GM12878 (cell line): ENCODE data around the gene ACVR1. TPM values are rescaled to one million over a fixed set of nuclear protein-coding genes. Genes with fewer than 3 reads are reported as not detected.

Source experiments
- ATAC-seq: fragments of 200-7000 bp; cut with Tn5 transposase; 3 replicates; pipeline ENCODE4 v1.9.1; 2020; ENCODE audit warnings: mild to moderate bottlenecking, moderate library complexity
- BruUV-seq: library from RNA; stranded (reverse); fragments of 400-500 nt; replicated peaks from 2 replicates; lab custom pipeline; 2021; lab: Mats Ljungman, UMichigan
- CTCF ChIA-PET: fragments of 300-600 bp; sonication (Branson Sonifier 250); formaldehyde crosslinking; extraction: SDS; loops from one replicate; lab custom pipeline; 2021; ENCODE audit warnings: inconsistent platforms; lab: Yijun Ruan, JAX
- POLR2A ChIA-PET: fragments of 350-600 bp; formaldehyde crosslinking; extraction: SDS; loops from one replicate; lab custom pipeline; 2021; ENCODE audit warnings: inconsistent platforms; lab: Charles Lee
- RAD21 ChIA-PET: fragments of 300-600 bp; sonication (Branson Sonifier 250); formaldehyde crosslinking; loops from one replicate; lab custom pipeline; 2023; ENCODE audit warnings: antibody characterized with exemption; ENCODE audit not compliant: unreplicated experiment; lab: Charles Lee
- SMC1A ChIA-PET: fragments of 300-600 bp; sonication (Branson Sonifier 250); formaldehyde crosslinking; loops from one replicate; lab custom pipeline; 2023; ENCODE audit not compliant: unreplicated experiment, uncharacterized antibody; lab: Charles Lee
- DNase-seq: peaks from one replicate; pipeline ENCODE4 v3.0.0-alpha.2; 2011; ENCODE audit warnings: low read depth, low spot score
- FAIRE-seq: peaks from 3 replicates; lab custom pipeline; 2011; peaks lifted over from hg19 to GRCh38; lab: Jason Lieb, UNC
- H2AFZ ChIP-seq: 2 replicates; pipeline ENCODE4 v1.6.0; 2011; ENCODE audit warnings: low read depth, low read length, control low read depth; ENCODE audit not compliant: control insufficient read depth
- H3K27ac ChIP-seq: 2 replicates; pipeline ENCODE4 v1.5.1; 2011; ENCODE audit warnings: control low read depth; ENCODE audit not compliant: control insufficient read depth, insufficient read depth
- H3K27me3 ChIP-seq, 2 experiments: replicated peaks in 1 of 2; 2 replicates each; pipeline versions ENCODE4 v1.6.0 to v1.6.1; 2011; ENCODE audit warnings: low read length in 1 of 2; ENCODE audit not compliant: control insufficient read depth in 2 of 2, insufficient read depth in 2 of 2
- H3K36me3 ChIP-seq, 2 experiments: 2 replicates each; pipeline ENCODE4 v1.5.1; 2011; ENCODE audit warnings: low read length in 1 of 2; ENCODE audit not compliant: control insufficient read depth in 2 of 2, insufficient read depth in 2 of 2
- H3K4me1 ChIP-seq: 2 replicates; pipeline ENCODE4 v1.6.1; 2011; ENCODE audit warnings: mild to moderate bottlenecking, low read length, moderate library complexity, mixed read lengths; ENCODE audit not compliant: control insufficient read depth, insufficient read depth
- H3K4me2 ChIP-seq: 2 replicates; pipeline ENCODE4 v1.6.0; 2011; ENCODE audit warnings: control low read depth; ENCODE audit not compliant: control insufficient read depth, insufficient read depth
- H3K4me3 ChIP-seq: fragments of 200-600 bp; sonication (generic); 2 replicates; pipeline ENCODE4 v1.5.1; 2016
- H3K79me2 ChIP-seq: 2 replicates; pipeline ENCODE4 v1.6.0; 2011; ENCODE audit warnings: low read length; ENCODE audit not compliant: control insufficient read depth, insufficient read depth
- H3K9ac ChIP-seq: 2 replicates; pipeline ENCODE4 v1.8.0; 2011; ENCODE audit warnings: low read length, control low read depth, mixed read lengths; ENCODE audit not compliant: control insufficient read depth, insufficient read depth
- H3K9me3 ChIP-seq: replicated peaks from 3 replicates; pipeline ENCODE4 v1.5.1; 2011; ENCODE audit warnings: mild to moderate bottlenecking, low read length; ENCODE audit not compliant: control insufficient read depth, insufficient read depth
- H4K20me1 ChIP-seq: 2 replicates; pipeline ENCODE4 v1.6.0; 2011; ENCODE audit not compliant: control insufficient read depth, insufficient read depth
- BRCA1 ChIP-seq: IDR thresholded peaks from 2 replicates; pipeline ENCODE4 v1.6.1; 2011; ENCODE audit warnings: low read depth, low read length, improper control_type of control experiment
- CBX5 ChIP-seq: sonication (generic); IDR thresholded peaks from 2 replicates; pipeline ENCODE4 v1.6.1; 2016; ENCODE audit warnings: low read depth, moderate library complexity, mild to moderate bottlenecking, inconsistent platforms
- CHD1 ChIP-seq: IDR thresholded peaks from 2 replicates; pipeline ENCODE4 v1.6.1; 2012; ENCODE audit warnings: low read depth, low read length, improper control_type of control experiment
- E4F1 ChIP-seq: fragments of 450-650 bp; IDR thresholded peaks from 2 replicates; pipeline ENCODE4 v1.6.1; 2018; ENCODE audit warnings: borderline replicate concordance, mild to moderate bottlenecking; ENCODE audit not compliant: partially characterized antibody
- ELK1 ChIP-seq: IDR thresholded peaks from 2 replicates; pipeline ENCODE4 v1.6.1; 2012; ENCODE audit warnings: low read depth, low read length, improper control_type of control experiment
- FOS ChIP-seq: IDR thresholded peaks from 3 replicates; pipeline ENCODE4 v1.6.1; 2011; ENCODE audit warnings: borderline replicate concordance; ENCODE audit not compliant: insufficient read length; ENCODE audit errors: extremely low read depth
- HDGF ChIP-seq: fragments of 450-650 bp; IDR thresholded peaks from 2 replicates; pipeline ENCODE4 v1.6.1; 2016; ENCODE audit warnings: antibody characterized with exemption
- HSF1 ChIP-seq: fragments of 150-350 bp; IDR thresholded peaks from 2 replicates; pipeline ENCODE4 v1.6.1; 2014; ENCODE audit warnings: mild to moderate bottlenecking, low read depth, low read length
- PBX3 ChIP-seq: IDR thresholded peaks from 2 replicates; pipeline ENCODE4 v1.6.1; 2011; ENCODE audit warnings: mild to moderate bottlenecking, low read depth, low read length, moderate library complexity; ENCODE audit not compliant: insufficient replicate concordance
- REST ChIP-seq: IDR thresholded peaks from 2 replicates; pipeline ENCODE4 v1.6.1; 2012; ENCODE audit warnings: mild to moderate bottlenecking, low read depth, low read length
- SMARCA5 ChIP-seq: fragments of 450-650 bp; IDR thresholded peaks from 2 replicates; pipeline ENCODE4 v1.6.1; 2017; ENCODE audit warnings: mild to moderate bottlenecking
- TARDBP ChIP-seq: IDR thresholded peaks from 2 replicates; pipeline ENCODE4 v1.6.1; 2016; ENCODE audit warnings: borderline replicate concordance
- WGBS: methylation state at CpG from one replicate; pipeline ENCODE4 v1.1.6; 2016; ENCODE audit warnings: low lambda C conversion rate; ENCODE audit not compliant: insufficient replicate concordance, insufficient coverage; ENCODE audit errors: missing lambda C conversion rate; 5-methylcytosine and 5-hydroxymethylcytosine counted together
- in situ Hi-C: fragments of 300-500 bp; cut with MboI; formaldehyde crosslinking; loops from 9 replicates; pipeline ENCODE4 v1.14.3; 2018; ENCODE audit warnings: mixed read lengths
- intact Hi-C: fragments of 100-400 bp; cut with micrococcal nuclease; formaldehyde crosslinking; loops from one replicate; pipeline ENCODE4 v1.14.2; 2022; ENCODE audit not compliant: unreplicated experiment
- polyA plus RNA-seq, 11 experiments: library from polyadenylated mRNA; depleted of rRNA in 4 of 11; unstranded in 6 of 11; stranded (reverse) in 5 of 11; fragments of >200 nt; fragmentation: Nextera tagmentation in 4 of 11; fragmentation: Illumina TruSeq in 1 of 11; extraction: Ambion mirVana in 4 of 11; extraction: Trizol in 1 of 11; gene quantifications; 1 replicate in 1 of 11; 2 replicates in 10 of 11; pipeline versions ENCODE4 v1.2.1 to v1.2.3, GENCODE V29; 2011 to 2016; ENCODE audit warnings: inconsistent platforms in 2 of 11, missing spikeins in 2 of 11, low read depth in 1 of 11
- total RNA-seq, 4 experiments: library from RNA; depleted of rRNA in 3 of 4; stranded (reverse); fragments of >200 nt in 3 of 4; fragmentation: Illumina TruSeq in 1 of 4; extraction: Trizol in 1 of 4; gene quantifications; 2 replicates each; pipeline versions ENCODE4 v1.2.1 to v1.2.3, GENCODE V29; 2013 to 2021

The ACVR1 gene
- total and polyA plus RNA-seq, 10 of the 15 experiments (the other 5 are each of a cell fraction or from before 2014, with no cell fraction given) = 0.06 to 0.24 (median 0.14) TPM; not detected in 4

- no peak for TF ChIP-seq ELK1
Measured at GRCh38 chr2:157836531-157836930, 39.6 kb downstream of the ACVR1 start (continued).

GRCh38 chr2:157835425-157835824, 40.7 kb downstream of the ACVR1 start:
- ChIA-PET RAD21 (no interaction called here), CTCF (no interaction called here), POLR2A (no interaction called here), SMC1A (no interaction called here)
- Histone ChIP-seq H3K27ac (no peak overlapping the region), H3K9ac (no peak overlapping the region), H3K36me3 (no peaks in the 10 kb centered on the region), H3K4me1 (no peaks in the 10 kb centered on the region), H3K27me3 (no peaks in the 10 kb centered on the region; a peak in 1 of 4 replicates), H3K4me3 (no peak overlapping the region), H3K9me3 (no peaks in the 10 kb centered on the region), H2AFZ (no peak overlapping the region), H4K20me1 (no peaks in the 10 kb centered on the region), H3K79me2 (no peaks in the 10 kb centered on the region), H3K4me2 (no peak overlapping the region)
- 59% methylated on average over 1 of the region's 1 CpG for WGBS
- BruUV-seq = no TSS peak
- ATAC-seq (no peak), DNase-seq (no peak), FAIRE-seq (no peak)
- in situ Hi-C loops (no loop called here), intact Hi-C loops (no loop called here)
- no peak for TF ChIP-seq CBX5
- TF ChIP-seq REST = no peak
- TF ChIP-seq TARDBP = no peak
- no peak for TF ChIP-seq HSF1
- no peak for TF ChIP-seq SMARCA5
- TF ChIP-seq FOS = no peak
- no peak for TF ChIP-seq PBX3
- TF ChIP-seq E4F1 = no peak
- no peak for TF ChIP-seq HDGF
- no peak for TF ChIP-seq CHD1
- no peak for TF ChIP-seq BRCA1
